Measurements from ENCODE around the gene APLP2.

GRCh38 chr11:130188047-130188446 is 118.4 kb downstream of the APLP2 start:
- TF ChIP-seq, protein P1, sequence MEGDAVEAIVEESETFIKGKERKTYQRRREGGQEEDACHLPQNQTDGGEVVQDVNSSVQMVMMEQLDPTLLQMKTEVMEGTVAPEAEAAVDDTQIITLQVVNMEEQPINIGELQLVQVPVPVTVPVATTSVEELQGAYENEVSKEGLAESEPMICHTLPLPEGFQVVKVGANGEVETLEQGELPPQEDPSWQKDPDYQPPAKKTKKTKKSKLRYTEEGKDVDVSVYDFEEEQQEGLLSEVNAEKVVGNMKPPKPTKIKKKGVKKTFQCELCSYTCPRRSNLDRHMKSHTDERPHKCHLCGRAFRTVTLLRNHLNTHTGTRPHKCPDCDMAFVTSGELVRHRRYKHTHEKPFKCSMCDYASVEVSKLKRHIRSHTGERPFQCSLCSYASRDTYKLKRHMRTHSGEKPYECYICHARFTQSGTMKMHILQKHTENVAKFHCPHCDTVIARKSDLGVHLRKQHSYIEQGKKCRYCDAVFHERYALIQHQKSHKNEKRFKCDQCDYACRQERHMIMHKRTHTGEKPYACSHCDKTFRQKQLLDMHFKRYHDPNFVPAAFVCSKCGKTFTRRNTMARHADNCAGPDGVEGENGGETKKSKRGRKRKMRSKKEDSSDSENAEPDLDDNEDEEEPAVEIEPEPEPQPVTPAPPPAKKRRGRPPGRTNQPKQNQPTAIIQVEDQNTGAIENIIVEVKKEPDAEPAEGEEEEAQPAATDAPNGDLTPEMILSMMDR (IDR thresholded peaks at IDR 0.05): no peak
- TF ChIP-seq POLR2A (IDR thresholded peaks at IDR 0.05): no peak
- TF ChIP-seq EP300 (IDR thresholded peaks at IDR 0.05): no peak
